ENCODE measurements around the gene KIF6.

The KIF6 gene

GRCh38 chr6:39301606-39302005 is 423.6 kb downstream of the KIF6 start:
- TF ChIP-seq, protein P1, sequence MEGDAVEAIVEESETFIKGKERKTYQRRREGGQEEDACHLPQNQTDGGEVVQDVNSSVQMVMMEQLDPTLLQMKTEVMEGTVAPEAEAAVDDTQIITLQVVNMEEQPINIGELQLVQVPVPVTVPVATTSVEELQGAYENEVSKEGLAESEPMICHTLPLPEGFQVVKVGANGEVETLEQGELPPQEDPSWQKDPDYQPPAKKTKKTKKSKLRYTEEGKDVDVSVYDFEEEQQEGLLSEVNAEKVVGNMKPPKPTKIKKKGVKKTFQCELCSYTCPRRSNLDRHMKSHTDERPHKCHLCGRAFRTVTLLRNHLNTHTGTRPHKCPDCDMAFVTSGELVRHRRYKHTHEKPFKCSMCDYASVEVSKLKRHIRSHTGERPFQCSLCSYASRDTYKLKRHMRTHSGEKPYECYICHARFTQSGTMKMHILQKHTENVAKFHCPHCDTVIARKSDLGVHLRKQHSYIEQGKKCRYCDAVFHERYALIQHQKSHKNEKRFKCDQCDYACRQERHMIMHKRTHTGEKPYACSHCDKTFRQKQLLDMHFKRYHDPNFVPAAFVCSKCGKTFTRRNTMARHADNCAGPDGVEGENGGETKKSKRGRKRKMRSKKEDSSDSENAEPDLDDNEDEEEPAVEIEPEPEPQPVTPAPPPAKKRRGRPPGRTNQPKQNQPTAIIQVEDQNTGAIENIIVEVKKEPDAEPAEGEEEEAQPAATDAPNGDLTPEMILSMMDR (conservative IDR thresholded peaks at IDR 0.05; ENCODE audit: low read length) = peak; percentile 42
- H3K4me3 ChIP-seq (ENCODE audit: low read length) = no peak overlapping the region
- no peak for DNase-seq (ENCODE audit: low read depth)

DNA sequence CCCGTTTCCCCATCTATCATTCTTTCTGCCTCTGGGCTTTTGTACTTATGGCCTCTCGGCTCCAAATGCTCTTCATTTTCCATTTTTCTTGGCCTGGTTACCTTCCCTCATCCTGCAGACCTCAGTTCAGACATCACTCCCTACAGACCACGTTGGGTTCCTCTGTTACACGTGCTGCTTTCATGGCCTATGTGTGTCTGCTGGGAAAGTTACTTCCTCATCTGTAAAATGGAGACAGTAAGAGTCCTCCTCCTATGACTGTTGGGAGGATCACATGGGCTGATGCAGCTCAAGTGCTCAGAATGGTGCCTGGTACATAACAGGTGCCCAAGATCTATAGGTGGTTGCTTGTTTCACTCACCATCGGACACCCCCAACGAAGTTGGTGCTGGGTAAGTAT is 424.5 kb downstream of the KIF6 start:
- no peak for DNase-seq (ENCODE audit: low read depth)
- TF ChIP-seq, protein P1 (conservative IDR thresholded peaks at IDR 0.05; ENCODE audit: low read length) = no peak

GRCh38 chr6:39298061-39298460 is 427.1 kb downstream of the KIF6 start:
- TF ChIP-seq, protein P1 (conservative IDR thresholded peaks at IDR 0.05; ENCODE audit: low read length) = no peak
- DNase-seq (ENCODE audit: low read depth) = no peak
- no peak overlapping the region for H3K4me3 ChIP-seq (ENCODE audit: low read length)

More for the DNA sequence above, 424.5 kb downstream of the KIF6 start:
- no peak overlapping the region for H3K4me3 ChIP-seq (ENCODE audit: low read length)

GRCh38 chr6:39296745-39297640 is 428.2 kb downstream of the KIF6 start:
- TF ChIP-seq, protein P1 (conservative IDR thresholded peaks at IDR 0.05; ENCODE audit: low read length) = no peak
- DNase-seq (ENCODE audit: low read depth) = no peak
- H3K4me3 ChIP-seq (ENCODE audit: low read length) = no peak overlapping the region

GRCh38 chr6:39295611-39296011 is 429.6 kb downstream of the KIF6 start:
- DNase-seq (ENCODE audit: low read depth) = no peak
- TF ChIP-seq, protein P1 (conservative IDR thresholded peaks at IDR 0.05; ENCODE audit: low read length) = no peak
- H3K4me3 ChIP-seq (ENCODE audit: low read length) = no peak overlapping the region

- TF ChIP-seq, protein P1 (conservative IDR thresholded peaks at IDR 0.05; ENCODE audit: low read length) = no peak
Measured at GRCh38 chr6:39294899-39295298, 430.3 kb downstream of the KIF6 start.

GRCh38 chr6:39294133-39294532 is 431.1 kb downstream of the KIF6 start:
- DNase-seq (ENCODE audit: low read depth) = no peak
- H3K4me3 ChIP-seq (ENCODE audit: low read length) = no peak overlapping the region
- TF ChIP-seq, protein P1 (conservative IDR thresholded peaks at IDR 0.05; ENCODE audit: low read length) = no peak

More at GRCh38 chr6:39294899-39295298, 430.3 kb downstream of the KIF6 start:
- DNase-seq (ENCODE audit: low read depth) = no peak
- H3K4me3 ChIP-seq (ENCODE audit: low read length) = no peak overlapping the region

Data from AG10803 (cell line).